DOHH2 (cell line): Measurements from ENCODE around the gene VKORC1L1.

Source experiments
- EZH2phosphoT487 ChIP-seq: fragments of 200-600 bp; sonication (generic); IDR thresholded peaks from 2 replicates; pipeline ENCODE4 v1.6.1; 2017; ENCODE audit warnings: borderline replicate concordance, mild to moderate bottlenecking, antibody characterized with exemption, low read length, moderate library complexity, mixed read lengths
- TF ChIP-seq, protein P1 (sequence below): fragments of 200-600 bp; sonication (generic); IDR thresholded peaks from one replicate; pipeline ENCODE4 v1.5.1; 2014; ENCODE audit warnings: antibody characterized with exemption, mild to moderate bottlenecking, low read depth, low read length; ENCODE audit not compliant: poor library complexity, severe bottlenecking

GRCh38 chr7:65968256-65969185 is 95.6 kb downstream of the VKORC1L1 start:
- TF ChIP-seq, protein P1, sequence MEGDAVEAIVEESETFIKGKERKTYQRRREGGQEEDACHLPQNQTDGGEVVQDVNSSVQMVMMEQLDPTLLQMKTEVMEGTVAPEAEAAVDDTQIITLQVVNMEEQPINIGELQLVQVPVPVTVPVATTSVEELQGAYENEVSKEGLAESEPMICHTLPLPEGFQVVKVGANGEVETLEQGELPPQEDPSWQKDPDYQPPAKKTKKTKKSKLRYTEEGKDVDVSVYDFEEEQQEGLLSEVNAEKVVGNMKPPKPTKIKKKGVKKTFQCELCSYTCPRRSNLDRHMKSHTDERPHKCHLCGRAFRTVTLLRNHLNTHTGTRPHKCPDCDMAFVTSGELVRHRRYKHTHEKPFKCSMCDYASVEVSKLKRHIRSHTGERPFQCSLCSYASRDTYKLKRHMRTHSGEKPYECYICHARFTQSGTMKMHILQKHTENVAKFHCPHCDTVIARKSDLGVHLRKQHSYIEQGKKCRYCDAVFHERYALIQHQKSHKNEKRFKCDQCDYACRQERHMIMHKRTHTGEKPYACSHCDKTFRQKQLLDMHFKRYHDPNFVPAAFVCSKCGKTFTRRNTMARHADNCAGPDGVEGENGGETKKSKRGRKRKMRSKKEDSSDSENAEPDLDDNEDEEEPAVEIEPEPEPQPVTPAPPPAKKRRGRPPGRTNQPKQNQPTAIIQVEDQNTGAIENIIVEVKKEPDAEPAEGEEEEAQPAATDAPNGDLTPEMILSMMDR, result no peak
- no peak for TF ChIP-seq EZH2phosphoT487
